Smooth muscle cell (in vitro differentiated cells): ENCODE results near the gene AUTS2. TPM values are rescaled to one million over a fixed set of nuclear protein-coding genes. Genes with fewer than 3 reads are reported as not detected.

Experiments
- DNase-seq: peaks from one replicate; lab custom pipeline; 2025; ENCODE audit not compliant: unreplicated experiment; lab: John Stamatoyannopoulos, UW
- H2AFZ ChIP-seq: fragments of 200-600 bp; sonication (generic); 2 replicates; pipeline ENCODE4 v1.6.0; 2016; ENCODE audit warnings: antibody characterized with exemption, low read depth, mild to moderate bottlenecking
- H3F3A ChIP-seq: fragments of 200-600 bp; sonication (generic); 2 replicates; pipeline ENCODE4 v1.6.0; 2017; ENCODE audit warnings: antibody characterized with exemption, low read depth
- H3K27ac ChIP-seq: fragments of 200-600 bp; sonication (generic); 2 replicates; pipeline ENCODE4 v1.5.1; 2016; ENCODE audit warnings: low read depth, mild to moderate bottlenecking
- H3K27me3 ChIP-seq: fragments of 200-600 bp; sonication (generic); 2 replicates; pipeline ENCODE4 v1.6.1; 2016; ENCODE audit warnings: low read depth, mild to moderate bottlenecking
- H3K36me3 ChIP-seq: fragments of 200-600 bp; sonication (generic); 2 replicates; pipeline ENCODE4 v1.5.1; 2016; ENCODE audit warnings: low read depth
- H3K4me1 ChIP-seq: fragments of 200-600 bp; sonication (generic); 2 replicates; pipeline ENCODE4 v1.5.1; 2016; ENCODE audit warnings: low read depth
- H3K4me2 ChIP-seq: fragments of 200-600 bp; sonication (generic); 2 replicates; pipeline ENCODE4 v1.6.0; 2016; ENCODE audit warnings: mild to moderate bottlenecking
- H3K4me3 ChIP-seq: fragments of 200-600 bp; sonication (generic); 2 replicates; pipeline ENCODE4 v1.5.1; 2016; ENCODE audit warnings: mild to moderate bottlenecking
- H3K79me2 ChIP-seq: fragments of 200-600 bp; sonication (generic); 2 replicates; pipeline ENCODE4 v1.6.0; 2016; ENCODE audit warnings: low read depth, mild to moderate bottlenecking
- H3K9ac ChIP-seq: fragments of 200-600 bp; sonication (generic); 2 replicates; pipeline ENCODE4 v1.6.0; 2016; ENCODE audit warnings: low read depth
- H3K9me3 ChIP-seq: fragments of 200-600 bp; sonication (generic); replicated peaks from 2 replicates; pipeline ENCODE4 v1.5.1; 2016; ENCODE audit warnings: low read depth
- H4K20me1 ChIP-seq: fragments of 200-600 bp; sonication (generic); 2 replicates; pipeline ENCODE4 v1.6.0; 2016; ENCODE audit warnings: low read depth
- CTCF ChIP-seq: fragments of 200-600 bp; sonication (generic); IDR thresholded peaks from 2 replicates; pipeline ENCODE4 v1.5.1; 2017; ENCODE audit warnings: borderline replicate concordance, mild to moderate bottlenecking, antibody characterized with exemption; ENCODE audit not compliant: insufficient read depth, poor library complexity, severe bottlenecking
- WGBS: methylation state at CpG from one replicate; pipeline ENCODE4 v1.1.7; 2016; ENCODE audit warnings: low lambda C conversion rate; 5-methylcytosine and 5-hydroxymethylcytosine counted together
- polyA plus RNA-seq: library from polyadenylated mRNA; unstranded; fragments of >200 nt; fragmentation: Nextera tagmentation; extraction: Ambion mirVana; gene quantifications from 2 replicates; pipeline ENCODE4 v1.2.1, GENCODE V29; 2016
- total RNA-seq: library from RNA; depleted of rRNA; stranded (reverse); fragments of >200 nt; gene quantifications from 2 replicates; pipeline ENCODE4 v1.2.3, GENCODE V29; 2014

The AUTS2 gene
- total and polyA plus RNA-seq, 2 experiments from 2014 or later: 6.5 to 8.6 TPM

DNA sequence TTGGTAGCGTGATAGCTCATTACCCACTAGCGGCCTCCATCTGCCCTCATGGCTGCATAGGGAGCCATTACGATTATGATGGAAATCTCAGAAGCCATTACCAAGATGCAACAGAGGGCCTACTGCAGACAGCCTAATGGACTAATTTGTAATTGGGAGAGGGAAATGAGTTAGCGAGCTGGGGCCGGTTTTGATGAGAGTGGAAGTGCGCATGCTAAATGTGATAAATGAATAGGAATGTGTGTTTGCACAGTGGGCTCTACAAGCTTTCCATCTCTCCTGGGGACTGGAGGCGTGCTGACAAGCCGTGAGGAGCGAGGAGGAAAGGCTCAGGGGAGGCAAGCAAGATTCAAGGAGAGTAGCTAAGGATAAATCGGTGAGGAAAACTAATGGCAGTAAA, 889.2 kb downstream of the AUTS2 start:
- Histone ChIP-seq H3K27ac (no peak overlapping the region), H3K9me3 (no peaks in the 10 kb centered on the region), H2AFZ (no peak overlapping the region), H3K4me1 (no peaks in the 10 kb centered on the region), H3K9ac (no peak overlapping the region), H3K79me2 (no peaks in the 10 kb centered on the region), H3K4me2 (no peak overlapping the region), H3K27me3 (no peaks in the 10 kb centered on the region), H3K36me3 (no peaks in the 10 kb centered on the region), H3K4me3 (no peak overlapping the region), H4K20me1 (no peaks in the 10 kb centered on the region), H3F3A (no peaks in the 10 kb centered on the region)
- WGBS: 93% methylated on average over 10 of the region's 10 CpGs
- TF ChIP-seq CTCF: no peak
- no peak for DNase-seq

DNA sequence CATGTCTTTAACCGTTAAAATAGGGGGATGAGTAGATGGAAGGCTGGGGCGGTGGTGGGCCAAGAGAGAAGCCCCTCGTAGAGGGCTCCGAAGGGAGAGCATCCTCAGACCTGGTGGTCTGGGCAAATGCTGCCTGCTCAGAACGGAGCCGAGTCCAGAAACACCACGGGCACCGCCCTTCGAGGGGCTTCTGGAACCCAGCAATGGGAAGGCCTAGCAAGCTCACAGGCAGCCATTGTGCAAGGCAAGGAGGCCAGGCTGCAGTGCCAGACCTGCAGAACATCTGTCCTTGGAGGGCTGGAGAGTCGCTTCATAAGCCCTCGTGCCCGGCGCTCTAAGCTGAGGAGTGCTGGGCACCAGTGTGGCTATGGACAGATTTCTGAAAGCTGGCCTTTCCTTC, 889.6 kb downstream of the AUTS2 start:
- TF ChIP-seq CTCF: no peak
- Histone ChIP-seq H3K4me2 (no peak overlapping the region), H3K9ac (no peak overlapping the region), H3F3A (no peaks in the 10 kb centered on the region), H2AFZ (no peak overlapping the region), H4K20me1 (no peaks in the 10 kb centered on the region), H3K27me3 (no peaks in the 10 kb centered on the region), H3K79me2 (no peaks in the 10 kb centered on the region), H3K4me3 (no peak overlapping the region), H3K36me3 (no peaks in the 10 kb centered on the region), H3K4me1 (no peaks in the 10 kb centered on the region), H3K9me3 (no peaks in the 10 kb centered on the region), H3K27ac (no peak overlapping the region)
- WGBS: 98% methylated on average over 13 of the region's 13 CpGs
- DNase-seq: no peak

DNA sequence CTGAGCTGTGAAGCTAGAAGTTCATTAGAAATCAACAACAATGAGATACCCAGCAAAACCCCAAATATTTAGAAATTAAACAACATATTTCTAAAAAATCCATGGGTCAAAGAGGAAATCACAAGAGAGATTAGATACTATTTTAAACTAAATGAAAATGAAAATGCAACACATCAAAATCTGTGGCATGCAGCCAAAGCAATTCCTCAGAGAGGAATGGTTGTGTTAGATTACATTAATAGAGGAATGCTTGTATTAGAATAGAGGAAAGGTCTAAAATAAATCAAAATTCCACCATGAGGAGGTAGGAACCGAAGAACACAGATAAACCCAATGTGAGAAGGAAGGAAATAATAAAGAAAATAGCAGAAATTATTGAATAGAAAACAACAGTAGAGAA, 891.5 kb downstream of the AUTS2 start:
- no peak for DNase-seq
- Histone ChIP-seq H3K4me2 (no peak overlapping the region), H3K36me3 (no peaks in the 10 kb centered on the region), H2AFZ (no peak overlapping the region), H3K4me3 (no peak overlapping the region), H3K9me3 (no peaks in the 10 kb centered on the region), H3K4me1 (no peaks in the 10 kb centered on the region), H3K27ac (no peak overlapping the region), H3F3A (no peaks in the 10 kb centered on the region), H4K20me1 (no peaks in the 10 kb centered on the region), H3K9ac (no peak overlapping the region), H3K79me2 (no peaks in the 10 kb centered on the region), H3K27me3 (no peaks in the 10 kb centered on the region)
- no peak for TF ChIP-seq CTCF
- 89% methylated on average over 1 of the region's 1 CpG for WGBS

DNA sequence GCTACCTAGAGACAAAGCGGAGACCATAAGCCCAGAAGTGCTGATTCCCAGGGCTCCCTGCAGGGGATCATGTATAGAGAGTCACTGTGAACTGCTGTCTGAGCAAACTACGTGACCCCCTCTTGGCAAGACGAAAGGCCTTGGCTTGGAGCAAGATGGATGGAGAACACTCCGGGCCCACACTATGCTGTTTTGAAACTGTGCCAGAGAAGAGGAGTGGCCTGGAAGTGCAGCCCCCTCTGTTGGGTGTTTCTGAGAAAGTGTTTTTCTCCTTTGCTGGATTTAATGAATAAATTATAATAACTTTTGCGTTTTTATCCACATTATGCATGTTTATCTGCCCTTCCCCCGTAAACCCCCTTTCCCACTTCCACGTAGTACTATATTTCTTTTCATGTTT, 894.4 kb downstream of the AUTS2 start:
- no peak overlapping the region for H3K4me3 ChIP-seq
- H3K27me3 ChIP-seq: no peaks in the 10 kb centered on the region
- no peaks in the 10 kb centered on the region for H3K9me3 ChIP-seq
- TF ChIP-seq CTCF: no peak
- H3K4me2 ChIP-seq: no peak overlapping the region
- no peak overlapping the region for H3K27ac ChIP-seq
- no peak overlapping the region for H2AFZ ChIP-seq
- WGBS: 97% methylated on average over 7 of the region's 7 CpGs
- H3K4me1 ChIP-seq: no peaks in the 10 kb centered on the region
- no peaks in the 10 kb centered on the region for H4K20me1 ChIP-seq
- DNase-seq: no peak
- no peaks in the 10 kb centered on the region for H3K36me3 ChIP-seq
- no peak overlapping the region for H3K9ac ChIP-seq
- no peaks in the 10 kb centered on the region for H3F3A ChIP-seq
- H3K79me2 ChIP-seq: no peaks in the 10 kb centered on the region
